ENCODE measurements around the gene PTBP1.

The PTBP1 gene

DNA sequence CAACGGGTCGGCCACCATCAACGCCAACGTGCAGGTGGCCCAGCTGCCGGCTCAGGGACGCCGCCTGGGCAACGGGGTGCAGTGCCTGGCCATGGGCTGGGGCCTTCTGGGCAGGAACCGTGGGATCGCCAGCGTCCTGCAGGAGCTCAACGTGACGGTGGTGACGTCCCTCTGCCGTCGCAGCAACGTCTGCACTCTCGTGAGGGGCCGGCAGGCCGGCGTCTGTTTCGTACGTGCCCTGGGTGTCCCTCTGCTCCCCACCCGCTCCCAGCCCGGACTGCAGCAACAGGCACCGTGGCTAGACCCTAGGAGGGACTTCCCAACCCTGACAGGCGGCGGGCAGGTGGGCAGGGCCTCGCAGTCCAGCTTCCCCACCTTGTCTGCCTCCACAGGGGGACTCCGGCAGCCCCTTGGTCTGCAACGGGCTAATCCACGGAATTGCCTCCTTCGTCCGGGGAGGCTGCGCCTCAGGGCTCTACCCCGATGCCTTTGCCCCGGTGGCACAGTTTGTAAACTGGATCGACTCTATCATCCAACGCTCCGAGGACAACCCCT lies 58.4 kb downstream of the PTBP1 start:
- no peak for DNase-seq

DNA sequence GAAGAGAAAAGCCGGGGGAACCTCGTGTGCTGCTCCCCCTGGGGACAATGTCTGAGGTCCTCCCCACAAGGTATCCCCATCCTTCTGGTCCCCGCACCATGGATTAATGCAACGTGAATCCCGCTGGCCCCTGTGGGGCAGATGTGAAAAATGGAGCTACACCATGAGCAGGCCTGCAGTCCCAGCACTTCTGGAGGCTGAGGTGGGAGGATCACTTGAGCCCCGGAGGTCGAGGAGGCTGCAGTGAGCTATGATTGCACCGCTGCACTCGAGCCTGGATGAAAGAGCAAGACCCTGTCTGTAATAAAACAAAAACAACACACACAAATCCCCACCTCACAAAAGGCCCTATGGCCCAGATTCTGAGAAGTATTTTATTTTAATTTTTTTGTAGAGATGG lies 61.0 kb downstream of the PTBP1 start:
- DNase-seq: no peak

- DNase-seq: no peak
Measured at GRCh38 chr19:858868-859843, 61.9 kb downstream of the PTBP1 start, which contains the start of gene CFD. CFD (plus strand) TSS chr19:859664; CDS start chr19:859690, 26 bp downstream.

DNA sequence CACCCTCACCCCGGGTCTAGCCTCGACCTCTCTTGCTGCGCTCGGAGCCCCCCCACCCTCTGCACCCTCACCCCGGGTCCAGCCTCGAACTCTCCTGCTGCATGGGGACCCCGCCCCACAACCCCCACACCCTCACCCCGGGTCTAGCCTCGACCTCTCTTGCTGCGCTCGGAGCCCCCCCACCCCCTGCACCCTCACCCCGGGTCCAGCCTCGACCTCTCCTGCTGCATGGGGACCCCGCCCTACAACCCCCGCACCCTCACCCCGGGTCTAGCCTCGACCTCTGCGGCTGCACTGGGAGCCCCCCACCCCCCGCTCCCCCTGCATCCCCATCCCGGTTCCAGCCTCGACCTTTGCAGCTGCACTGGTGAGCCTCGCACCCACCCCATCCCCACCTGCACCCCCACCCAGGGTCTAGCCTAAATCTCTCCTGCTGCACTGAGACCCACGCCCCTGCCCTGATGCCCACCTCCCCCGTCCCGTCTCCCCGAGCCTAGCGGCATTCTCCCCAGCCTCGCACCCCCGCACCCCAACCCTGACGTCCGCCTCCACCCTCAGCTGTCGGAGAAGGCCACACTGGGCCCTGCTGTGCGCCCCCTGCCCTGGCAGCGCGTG lies 64.0 kb downstream of the PTBP1 start:
- DNase-seq: no peak

Measured in cortex of kidney (tissue), 1 donor.